HK-2 (cell line): ENCODE measurements around the gene ME1.
"Not testable (repeated sequence)": the region's sequence is repeated elsewhere in the genome, so short reads cannot be mapped to it uniquely, and the experiment has no call there.

Experiments
- DNase-seq: peaks from one replicate; pipeline ENCODE4 v3.0.0-alpha.2; 2018; ENCODE audit not compliant: unreplicated experiment

The ME1 gene

DNA sequence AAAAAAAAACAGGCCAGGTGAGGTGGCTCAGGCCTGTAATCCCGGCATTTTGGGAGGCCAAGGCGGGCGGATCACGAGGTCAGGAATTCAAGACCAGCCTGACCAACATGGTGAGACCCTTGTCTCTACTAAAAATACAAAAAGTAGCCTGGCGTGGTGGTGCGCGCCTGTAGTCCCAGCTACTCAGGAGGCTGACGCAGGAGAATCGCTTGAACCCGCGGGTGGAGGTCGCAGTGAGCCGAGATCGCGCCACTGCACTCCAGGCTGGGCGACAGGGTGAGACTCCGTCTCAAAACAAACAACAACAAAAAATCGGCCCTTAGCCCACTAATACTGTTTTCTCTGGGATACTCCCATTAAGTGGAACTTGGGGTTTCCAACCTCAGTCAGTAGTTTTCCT is 238.9 kb downstream of the ME1 start:
- not testable (repeated sequence) for DNase-seq

DNA sequence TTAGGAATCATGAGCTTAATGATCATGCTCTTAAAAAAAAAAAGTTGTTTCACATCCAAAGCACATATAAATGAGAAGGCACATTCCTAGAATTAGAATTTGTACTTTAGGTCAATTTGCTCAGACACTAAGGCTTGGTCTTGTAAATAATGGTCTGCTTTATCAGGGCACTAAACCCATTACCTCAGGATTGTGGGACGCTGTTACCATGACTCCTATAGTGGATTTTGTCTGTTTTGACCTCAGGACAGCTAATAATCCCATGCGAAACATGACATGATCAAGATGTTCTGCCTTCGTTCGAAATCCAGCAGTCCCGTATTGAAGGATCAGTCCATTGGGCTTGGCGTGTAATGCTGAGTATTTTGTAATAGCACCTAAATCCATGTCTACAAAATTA is 240.2 kb downstream of the ME1 start:
- no peak for DNase-seq

DNA sequence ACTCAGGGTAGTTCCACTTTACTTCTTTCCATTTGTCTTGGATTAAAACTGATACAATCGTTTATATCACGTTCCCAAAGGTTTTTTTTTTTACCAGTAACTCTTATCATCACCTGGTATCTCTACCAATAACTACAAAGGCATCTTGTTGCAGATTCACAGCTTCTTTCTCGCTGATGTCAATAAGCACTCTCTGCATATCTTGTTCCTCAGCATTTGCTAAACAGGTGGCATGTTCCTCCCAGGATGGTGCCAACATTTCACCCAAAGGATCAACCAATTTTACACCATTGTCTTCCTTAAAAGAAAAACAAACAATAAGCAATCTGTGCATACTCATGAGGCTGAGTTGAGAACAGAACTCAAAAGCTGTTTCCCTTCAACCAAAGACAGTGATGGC is 242.3 kb downstream of the ME1 start:
- no peak for DNase-seq

DNA sequence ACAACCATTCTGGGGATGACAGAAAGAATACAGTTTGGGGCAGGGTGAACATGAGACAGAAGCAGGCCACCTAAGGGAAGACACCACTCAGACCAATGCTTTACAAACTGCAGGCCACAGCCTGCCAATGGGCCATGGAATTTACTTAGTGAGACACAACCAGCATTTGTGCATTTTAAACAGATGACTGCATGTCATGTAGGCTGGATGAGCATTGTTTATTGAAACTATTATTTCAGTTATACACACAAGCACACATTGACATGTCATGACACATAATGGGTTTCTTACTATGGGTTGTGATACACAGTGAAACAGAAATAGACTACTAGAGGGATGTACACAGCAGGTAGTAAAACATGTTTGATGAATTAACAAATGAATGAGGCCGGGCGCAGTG is 245.8 kb downstream of the ME1 start:
- DNase-seq = no peak

DNA sequence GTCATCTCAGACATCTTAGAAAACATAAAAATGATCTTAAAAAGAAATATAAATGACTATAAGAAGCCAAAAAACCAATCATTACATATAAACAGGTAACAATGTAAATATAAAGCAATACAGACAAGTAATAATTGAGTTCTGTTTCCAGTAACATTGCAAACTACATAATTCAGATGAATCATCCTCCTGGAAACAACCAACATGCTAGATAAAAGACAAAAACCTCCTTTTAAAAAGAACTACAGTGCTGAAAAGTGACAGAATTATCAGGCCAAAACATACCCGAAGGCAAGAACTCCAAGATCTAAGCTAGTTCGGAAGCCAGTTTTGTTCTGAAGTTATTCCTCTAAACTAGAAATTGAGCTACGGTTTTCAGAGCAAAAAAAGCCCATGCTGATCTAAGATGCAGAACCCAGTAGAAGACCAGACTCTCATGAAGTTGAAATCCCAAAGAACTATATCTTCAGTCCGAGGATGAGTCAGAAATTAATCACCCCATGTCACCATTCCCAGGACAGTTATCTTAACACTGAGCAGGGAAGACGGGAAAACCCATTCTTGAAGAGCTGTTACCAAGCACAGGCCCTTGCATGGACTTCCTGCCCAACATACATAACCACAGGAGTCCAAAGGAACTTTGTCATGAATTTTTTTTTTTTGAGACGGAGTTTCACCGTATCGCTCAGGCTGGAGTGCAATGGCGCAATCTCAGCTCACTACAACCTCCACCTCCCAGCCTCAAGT is 247.6 kb downstream of the ME1 start:
- DNase-seq = peak; percentile 64

DNA sequence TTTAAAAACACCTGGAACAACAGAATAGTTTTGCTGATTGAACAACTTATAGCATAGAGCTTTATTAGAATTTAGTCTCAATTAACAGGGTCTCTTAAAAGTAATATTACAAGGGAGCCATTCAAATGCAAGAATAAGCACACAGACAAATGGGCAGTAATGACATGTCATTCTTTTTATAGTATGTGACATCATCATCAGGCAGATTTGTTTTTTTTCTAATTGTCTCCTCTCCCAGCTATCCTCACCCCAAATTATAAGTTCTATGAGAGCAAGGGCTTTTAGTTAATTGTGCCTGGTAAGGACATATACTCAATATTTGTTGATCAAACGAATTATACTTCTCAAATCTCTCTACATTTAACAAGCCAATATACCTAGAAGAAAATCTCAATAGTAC is 248.7 kb downstream of the ME1 start:
- DNase-seq = no peak

DNA sequence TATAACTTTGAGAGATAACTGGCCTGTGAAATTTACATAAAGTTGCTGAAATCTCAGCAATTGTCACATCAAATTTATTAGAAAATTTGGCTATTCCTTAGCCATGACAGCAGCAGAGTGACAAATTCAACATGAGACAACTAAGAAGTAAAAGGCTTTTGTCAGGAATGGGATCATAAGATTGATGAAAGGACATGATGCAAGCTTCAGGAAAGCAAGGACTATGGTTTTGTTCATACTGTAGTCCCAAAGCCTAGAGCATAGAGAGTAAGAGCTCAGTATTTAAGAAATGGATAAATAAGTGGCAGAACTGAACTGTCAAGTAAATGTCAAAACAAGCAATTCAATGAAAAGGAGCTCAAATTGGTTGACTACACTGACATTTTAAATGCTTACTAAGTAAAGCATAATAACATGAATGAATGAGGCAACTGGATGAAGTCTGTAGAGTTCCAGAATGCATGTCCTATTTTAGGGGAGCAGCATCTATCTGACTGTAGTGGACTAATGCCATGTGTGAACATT is 250.4 kb downstream of the ME1 start:
- DNase-seq = no peak

DNA sequence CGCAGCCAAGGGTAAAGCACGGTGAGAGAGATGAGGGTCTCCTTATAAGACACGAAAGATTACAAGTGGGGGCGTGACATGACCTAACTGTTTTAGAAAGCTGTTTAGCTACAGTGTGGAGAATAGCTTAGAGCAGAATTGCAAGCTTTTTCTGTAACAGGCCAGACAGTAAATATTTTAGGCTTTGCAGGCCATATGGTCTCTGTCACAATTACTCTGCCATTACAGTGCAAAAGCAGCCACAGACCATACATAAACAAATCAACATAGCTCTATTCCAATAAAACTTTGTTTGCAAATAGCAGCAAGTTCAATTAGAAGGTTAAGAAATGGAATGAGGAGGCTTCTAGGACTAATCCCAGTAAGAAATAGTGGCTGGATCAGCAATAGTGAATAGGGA is 254.6 kb downstream of the ME1 start:
- no peak for DNase-seq

DNA sequence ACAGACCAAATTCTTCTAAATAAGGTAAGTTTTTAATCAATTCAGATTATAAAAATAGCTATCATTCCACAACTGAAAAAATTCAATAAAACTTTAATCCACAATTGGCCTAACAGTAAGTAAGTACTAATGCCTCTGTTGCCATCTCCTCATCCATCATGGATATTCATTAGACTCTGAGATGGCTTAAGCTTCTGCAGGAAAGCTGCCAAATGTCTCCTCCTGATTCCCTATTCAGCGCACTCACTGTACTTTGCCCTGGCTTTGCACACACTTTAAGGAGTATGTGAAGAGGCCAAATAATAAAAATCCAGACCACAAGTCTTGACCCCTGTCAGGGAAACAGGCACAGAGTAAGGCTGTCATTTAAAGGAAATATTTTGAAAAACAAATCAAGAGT is 261.3 kb downstream of the ME1 start:
- no peak for DNase-seq

DNA sequence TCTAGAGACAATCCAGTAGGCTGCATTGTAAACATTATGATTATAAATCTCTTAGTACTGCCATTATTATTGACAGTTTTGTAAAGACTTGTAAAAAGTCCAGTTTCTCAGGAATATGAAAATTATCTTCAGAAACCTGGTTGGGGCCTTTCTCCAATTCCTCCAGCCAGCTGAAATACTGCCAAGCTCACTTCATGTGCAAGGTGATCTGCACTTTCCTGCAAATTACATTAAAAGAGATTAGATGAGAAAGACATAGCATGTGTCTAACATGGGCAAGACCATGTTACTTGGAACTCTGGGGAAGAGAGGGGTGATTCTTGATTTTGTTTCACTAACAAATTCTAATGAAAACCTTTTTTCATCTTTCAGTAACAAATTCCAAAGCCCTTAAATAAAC is 261.7 kb downstream of the ME1 start:
- DNase-seq = no peak

DNA sequence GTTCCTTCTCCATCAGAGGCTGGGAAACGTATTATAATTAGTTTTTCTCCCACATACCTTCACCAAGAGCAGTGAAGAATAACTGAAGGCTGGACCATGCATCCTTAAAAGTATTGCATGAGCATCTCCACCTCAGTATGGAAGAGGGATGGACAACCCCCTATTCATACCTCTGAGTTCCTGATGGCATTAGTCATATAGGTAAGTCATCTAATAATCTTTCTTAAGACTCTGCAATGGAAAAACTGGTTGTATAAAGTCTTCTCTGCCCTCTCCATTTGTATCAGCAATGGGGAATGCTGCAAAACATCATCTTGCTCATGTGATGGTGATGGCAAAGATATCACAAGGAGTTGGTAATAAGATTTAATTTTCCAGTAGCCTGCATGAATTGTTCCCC is 262.3 kb downstream of the ME1 start:
- DNase-seq = no peak

DNA sequence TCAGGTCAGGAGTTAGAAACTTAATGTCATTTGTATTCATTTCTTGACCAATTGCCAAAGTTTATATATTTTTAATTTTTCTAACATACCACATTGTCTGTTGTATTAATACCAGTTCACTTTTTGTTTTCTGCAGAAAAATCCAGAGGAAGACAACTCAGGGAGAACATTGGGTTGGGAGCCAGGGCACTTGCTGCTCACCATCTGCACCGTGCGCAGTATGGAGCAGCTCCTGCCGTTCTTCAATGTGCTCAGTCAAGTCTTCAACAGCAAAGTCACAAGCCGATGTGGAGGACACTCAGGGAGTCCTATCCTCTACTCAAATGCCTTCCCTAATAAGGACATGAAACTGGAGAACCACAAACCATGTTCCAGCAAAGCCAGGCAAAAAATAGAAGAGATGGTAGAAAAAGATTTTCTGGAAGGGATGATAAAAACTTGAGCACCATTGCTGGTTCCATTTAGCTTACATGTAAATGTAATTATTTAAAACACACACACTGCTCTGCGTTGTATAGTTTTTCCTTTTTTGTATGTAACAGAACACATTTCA is 263.0 kb downstream of the ME1 start:
- DNase-seq = no peak
